GM19025 (cell line): ENCODE measurements around the gene TANGO2.

ENCODE experiments used
- ATAC-seq: cut with Tn5 transposase; IDR thresholded peaks from one replicate; pipeline ENCODE4 v1.9.1; 2021; ENCODE audit warnings: mild to moderate bottlenecking, low read depth, moderate library complexity; ENCODE audit not compliant: unreplicated experiment

The TANGO2 gene

GRCh38 chr22:20020533-20021195 lies at the start of gene TANGO2:
Gene TANGO2 (plus strand): TSS chr22:20021110. CDS start chr22:20036799, 15,689 bp downstream.
- peak; percentile 72 for ATAC-seq

GRCh38 chr22:19971276-19972124 lies 49.4 kb upstream of the TANGO2 start:
- no peak for ATAC-seq

- ATAC-seq = no peak
Measured at GRCh38 chr22:19972251-19972650, 48.7 kb upstream of the TANGO2 start.

- ATAC-seq = no peak
Measured at GRCh38 chr22:19972652-19973550, 48.0 kb upstream of the TANGO2 start.

- ATAC-seq = no peak
Measured at GRCh38 chr22:19973551-19974267, 47.2 kb upstream of the TANGO2 start.

- no peak for ATAC-seq
Measured at GRCh38 chr22:19974268-19974861, 46.5 kb upstream of the TANGO2 start.

GRCh38 chr22:19974935-19975706 lies 45.8 kb upstream of the TANGO2 start:
- ATAC-seq = no peak

- no peak for ATAC-seq
Measured at GRCh38 chr22:19975707-19976035, 45.2 kb upstream of the TANGO2 start.

- ATAC-seq = no peak
Measured at GRCh38 chr22:19976671-19977070, 44.2 kb upstream of the TANGO2 start.

- no peak for ATAC-seq
Measured at GRCh38 chr22:19977296-19978243, 43.3 kb upstream of the TANGO2 start.

GRCh38 chr22:19978748-19979147 lies 42.2 kb upstream of the TANGO2 start:
- ATAC-seq = no peak

GRCh38 chr22:19979712-19980493 lies 41.0 kb upstream of the TANGO2 start:
- no peak for ATAC-seq

GRCh38 chr22:19980766-19981165 lies 40.1 kb upstream of the TANGO2 start:
- no peak for ATAC-seq

GRCh38 chr22:19981171-19981960 lies 39.5 kb upstream of the TANGO2 start:
- ATAC-seq = no peak

- no peak for ATAC-seq
Measured at GRCh38 chr22:19981961-19982920, 38.7 kb upstream of the TANGO2 start.
